Stimulated activated CD4-positive, alpha-beta T cell treated with anti-CD3 and anti-CD28 coated beads, Interleukin-4, amount 100 ng/mL, for 24 hours (primary cell): Measurements from ENCODE around the gene CDC27.
"Not testable (repeated sequence)": the region's sequence is repeated elsewhere in the genome, so short reads cannot be mapped to it uniquely, and the experiment has no call there.

Source experiments
- DNase-seq: peaks from one replicate; pipeline ENCODE4 v3.0.0-alpha.2; 2020

CDC27 gene

GRCh38 chr17:47190243-47190642 lies 1.1 kb upstream of the CDC27 start:
- no peak for DNase-seq

GRCh38 chr17:47189732-47190237 lies 690 bp upstream of the CDC27 start:
- DNase-seq = no peak

GRCh38 chr17:47188271-47188875 lies 722 bp downstream of the CDC27 start:
- DNase-seq = peak; percentile 18

GRCh38 chr17:47184681-47185080 lies 4.4 kb downstream of the CDC27 start:
- DNase-seq = no peak

- DNase-seq = not testable (repeated sequence)
These were observed 8.1 kb downstream of the CDC27 start for GRCh38 chr17:47180988-47181387.

GRCh38 chr17:47180337-47180736 lies 8.8 kb downstream of the CDC27 start:
- DNase-seq = no peak

- no peak for DNase-seq
These were observed 10.0 kb downstream of the CDC27 start for GRCh38 chr17:47179141-47179540.

GRCh38 chr17:47177261-47177660 lies 11.8 kb downstream of the CDC27 start:
- DNase-seq = no peak

- no peak for DNase-seq
These were observed 12.7 kb downstream of the CDC27 start for GRCh38 chr17:47176389-47176826.

- not testable (repeated sequence) for DNase-seq
These were observed 14.3 kb downstream of the CDC27 start for GRCh38 chr17:47174823-47175222.

GRCh38 chr17:47172696-47173565 lies 16.2 kb downstream of the CDC27 start:
- no peak for DNase-seq

GRCh38 chr17:47170710-47171109 lies 18.4 kb downstream of the CDC27 start:
- DNase-seq = no peak

GRCh38 chr17:47168896-47169295 lies 20.2 kb downstream of the CDC27 start:
- DNase-seq = not testable (repeated sequence)

GRCh38 chr17:47166854-47167253 lies 22.2 kb downstream of the CDC27 start:
- DNase-seq = not testable (repeated sequence)

GRCh38 chr17:47165137-47165536 lies 24.0 kb downstream of the CDC27 start:
- no peak for DNase-seq

- DNase-seq = no peak
These were observed 24.8 kb downstream of the CDC27 start for GRCh38 chr17:47164263-47164662.

- DNase-seq = no peak
These were observed 27.0 kb downstream of the CDC27 start for GRCh38 chr17:47162013-47162622.

- no peak for DNase-seq
These were observed 29.8 kb downstream of the CDC27 start for GRCh38 chr17:47159315-47159714.

- DNase-seq = no peak
These were observed 43.7 kb downstream of the CDC27 start for GRCh38 chr17:47145351-47145750.

- DNase-seq = no peak
These were observed 53.9 kb downstream of the CDC27 start for GRCh38 chr17:47135235-47135634.

GRCh38 chr17:47134354-47134753 lies 54.7 kb downstream of the CDC27 start:
- not testable (repeated sequence) for DNase-seq

- no peak for DNase-seq
These were observed 57.3 kb downstream of the CDC27 start for GRCh38 chr17:47131761-47132160.

GRCh38 chr17:47126835-47127234 lies 62.3 kb downstream of the CDC27 start:
- DNase-seq = not testable (repeated sequence)

GRCh38 chr17:47123262-47123661 lies 65.8 kb downstream of the CDC27 start:
- not testable (repeated sequence) for DNase-seq
